ENCODE results near the gene MAP4K4.

The MAP4K4 gene

DNA sequence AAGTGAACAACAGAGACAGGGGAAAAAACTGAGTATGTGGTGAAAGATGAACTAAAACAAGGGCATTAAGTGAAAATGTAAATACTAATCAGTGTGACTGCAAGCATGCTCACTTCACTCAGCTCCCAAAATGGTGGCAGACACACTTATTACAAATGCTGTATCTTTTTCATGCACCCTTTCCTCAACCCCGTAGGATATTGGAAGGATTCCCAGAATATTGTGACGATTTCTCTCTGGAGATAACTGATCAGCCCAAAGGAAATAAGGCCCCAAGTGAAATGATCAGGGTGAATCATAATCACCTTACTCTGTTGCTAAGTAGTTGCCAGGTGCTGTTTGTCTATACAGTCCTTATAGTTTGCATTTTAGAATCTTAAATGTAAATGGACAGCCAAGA lies 155.3 kb downstream of the MAP4K4 start:
- no peak overlapping the region for H3K27ac Mint-ChIP-seq
- H3K36me3 Mint-ChIP-seq (ENCODE audit: low read depth), result peaks cover 22% of the 10 kb centered on the region
- H3K9me3 Mint-ChIP-seq, result no peaks in the 10 kb centered on the region
- no peaks in the 10 kb centered on the region for H3K27me3 Mint-ChIP-seq (ENCODE audit: low read depth)
- no peak overlapping the region for H3K4me3 Mint-ChIP-seq
- H3K4me1 Mint-ChIP-seq (ENCODE audit: low read depth), result peaks cover 10% of the 10 kb centered on the region

DNA sequence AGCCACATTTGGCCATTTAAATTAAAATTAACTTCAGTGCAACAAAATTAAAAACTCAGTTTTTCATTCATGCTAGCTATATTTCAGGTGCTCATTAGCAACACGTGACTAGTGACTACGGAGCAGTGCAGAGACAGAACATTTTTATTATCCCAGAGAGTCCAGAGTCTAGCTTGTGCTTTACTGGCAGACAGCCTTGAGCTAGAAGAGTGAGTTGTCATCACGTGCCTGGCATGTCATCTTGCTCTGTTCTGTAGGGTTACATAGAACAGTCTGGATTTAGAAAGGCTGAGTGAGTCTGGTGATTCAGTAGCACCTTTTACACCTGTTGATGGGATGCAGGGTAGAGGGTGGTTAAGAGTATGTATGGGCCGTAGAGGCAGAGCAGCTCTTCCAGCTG lies 157.4 kb downstream of the MAP4K4 start:
- Mint-ChIP-seq H3K4me1 (ENCODE audit: low read depth) (peaks cover 8% of the 10 kb centered on the region), H3K9me3 (no peaks in the 10 kb centered on the region), H3K4me3 (no peak overlapping the region), H3K27ac (no peak overlapping the region), H3K36me3 (ENCODE audit: low read depth) (peaks cover 17% of the 10 kb centered on the region), H3K27me3 (ENCODE audit: low read depth) (no peaks in the 10 kb centered on the region)

DNA sequence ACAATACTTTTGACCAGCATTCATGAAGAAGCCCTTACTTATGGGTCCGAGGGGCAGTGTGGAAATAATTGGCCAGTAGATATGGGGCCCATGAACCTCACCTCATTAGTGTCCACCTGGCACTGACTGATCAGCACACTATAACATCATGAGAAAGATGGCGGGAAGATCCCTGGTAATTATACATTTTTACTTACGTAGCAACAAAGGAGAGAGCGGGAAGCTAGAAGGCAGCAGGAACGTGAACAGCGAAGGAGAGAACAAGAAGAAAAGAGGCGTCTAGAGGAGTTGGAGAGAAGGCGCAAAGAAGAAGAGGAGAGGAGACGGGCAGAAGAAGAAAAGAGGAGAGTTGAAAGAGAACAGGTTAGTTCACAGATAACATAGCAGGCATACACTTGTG lies 158.3 kb downstream of the MAP4K4 start:
- H3K4me3 Mint-ChIP-seq, result no peak overlapping the region

DNA sequence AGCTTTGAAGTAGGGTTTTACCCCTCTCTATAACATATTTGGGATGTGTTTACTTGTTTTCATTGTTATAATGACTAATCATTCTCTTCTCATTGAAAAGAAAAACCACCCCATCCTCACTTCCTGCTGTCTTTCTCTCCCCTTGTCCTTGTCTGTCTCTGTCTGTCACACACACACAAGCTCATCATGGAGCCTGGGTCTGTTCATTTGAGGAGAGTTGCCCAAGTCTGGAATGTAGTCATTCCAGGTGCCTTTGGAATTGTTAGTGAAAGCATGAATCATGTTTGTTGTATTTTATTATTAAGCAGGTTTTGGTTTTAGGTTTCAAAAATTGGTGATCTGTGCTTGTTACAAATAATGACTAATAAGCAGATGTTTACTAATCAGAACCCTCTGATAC lies 160.7 kb downstream of the MAP4K4 start:
- Mint-ChIP-seq H3K27me3 (ENCODE audit: low read depth) (no peaks in the 10 kb centered on the region), H3K4me1 (ENCODE audit: low read depth) (peaks cover 16% of the 10 kb centered on the region), H3K9me3 (no peaks in the 10 kb centered on the region), H3K27ac (no peak overlapping the region), H3K36me3 (ENCODE audit: low read depth) (peaks cover 33% of the 10 kb centered on the region), H3K4me3 (no peak overlapping the region)

More for the DNA sequence above, 158.3 kb downstream of the MAP4K4 start:
- Mint-ChIP-seq H3K36me3 (ENCODE audit: low read depth) (peaks cover 25% of the 10 kb centered on the region), H3K9me3 (no peaks in the 10 kb centered on the region), H3K27me3 (ENCODE audit: low read depth) (no peaks in the 10 kb centered on the region), H3K4me1 (ENCODE audit: low read depth) (peaks cover 11% of the 10 kb centered on the region), H3K27ac (no peak overlapping the region)

DNA sequence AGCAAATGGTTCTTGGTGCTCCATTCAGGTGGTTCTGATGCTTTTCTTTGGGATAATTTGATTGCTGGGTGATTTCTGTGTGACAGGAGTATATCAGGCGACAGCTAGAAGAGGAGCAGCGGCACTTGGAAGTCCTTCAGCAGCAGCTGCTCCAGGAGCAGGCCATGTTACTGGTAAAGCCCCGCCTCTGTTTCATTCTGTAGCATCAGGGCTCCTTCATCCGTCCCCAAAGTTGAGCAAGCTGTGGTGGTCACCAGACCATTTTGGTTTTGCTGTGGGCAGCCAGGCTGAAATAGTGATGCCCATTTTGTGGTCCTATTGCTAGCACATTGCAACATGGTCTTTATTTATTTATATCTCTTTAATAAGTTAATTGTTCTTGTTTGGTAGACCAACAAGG lies 161.4 kb downstream of the MAP4K4 start:
- Mint-ChIP-seq H3K36me3 (ENCODE audit: low read depth) (peaks cover 39% of the 10 kb centered on the region), H3K4me1 (ENCODE audit: low read depth) (peaks cover 16% of the 10 kb centered on the region), H3K4me3 (no peak overlapping the region), H3K27ac (no peak overlapping the region), H3K27me3 (ENCODE audit: low read depth) (no peaks in the 10 kb centered on the region), H3K9me3 (no peaks in the 10 kb centered on the region)

DNA sequence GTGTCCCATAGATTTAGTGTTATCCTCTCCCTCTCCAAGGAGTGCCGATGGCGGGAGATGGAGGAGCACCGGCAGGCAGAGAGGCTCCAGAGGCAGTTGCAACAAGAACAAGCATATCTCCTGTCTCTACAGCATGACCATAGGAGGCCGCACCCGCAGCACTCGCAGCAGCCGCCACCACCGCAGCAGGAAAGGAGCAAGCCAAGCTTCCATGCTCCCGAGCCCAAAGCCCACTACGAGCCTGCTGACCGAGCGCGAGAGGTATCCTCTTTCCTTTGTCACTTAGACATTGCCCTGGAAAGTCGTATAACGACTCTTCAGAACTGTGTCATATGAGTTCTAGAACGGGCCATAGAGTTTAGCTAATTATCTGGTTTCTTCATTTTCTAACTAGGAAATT lies 162.1 kb downstream of the MAP4K4 start:
- no peak overlapping the region for H3K27ac Mint-ChIP-seq
- H3K4me3 Mint-ChIP-seq, result no peak overlapping the region
- peaks cover 36% of the 10 kb centered on the region for H3K36me3 Mint-ChIP-seq (ENCODE audit: low read depth)
- no peaks in the 10 kb centered on the region for H3K9me3 Mint-ChIP-seq
- H3K4me1 Mint-ChIP-seq (ENCODE audit: low read depth), result peaks cover 16% of the 10 kb centered on the region
- H3K27me3 Mint-ChIP-seq (ENCODE audit: low read depth), result no peaks in the 10 kb centered on the region

DNA sequence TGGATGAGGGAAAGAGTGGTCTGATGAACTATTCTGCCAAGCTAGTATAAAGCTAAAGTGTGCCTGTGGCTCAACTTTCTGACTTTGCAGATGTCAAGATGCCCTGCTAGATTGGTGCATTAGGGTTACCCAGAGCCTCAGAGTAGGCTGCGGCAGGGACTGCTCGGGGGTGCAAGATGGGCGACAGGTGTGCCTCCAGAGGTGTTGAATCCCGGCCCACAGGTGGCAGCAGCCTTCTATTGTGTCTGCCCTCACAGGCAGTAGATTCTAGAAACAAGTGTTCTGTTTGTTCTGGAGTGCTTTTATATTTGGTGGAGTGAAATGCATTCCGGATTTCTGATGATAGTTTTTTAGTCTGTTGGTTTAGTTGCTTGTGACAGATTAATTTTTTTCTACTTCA lies 162.7 kb downstream of the MAP4K4 start:
- peaks cover 16% of the 10 kb centered on the region for H3K4me1 Mint-ChIP-seq (ENCODE audit: low read depth)
- H3K9me3 Mint-ChIP-seq, result no peaks in the 10 kb centered on the region
- no peak overlapping the region for H3K27ac Mint-ChIP-seq
- peaks cover 40% of the 10 kb centered on the region for H3K36me3 Mint-ChIP-seq (ENCODE audit: low read depth)
- H3K27me3 Mint-ChIP-seq (ENCODE audit: low read depth), result no peaks in the 10 kb centered on the region
- no peak overlapping the region for H3K4me3 Mint-ChIP-seq

DNA sequence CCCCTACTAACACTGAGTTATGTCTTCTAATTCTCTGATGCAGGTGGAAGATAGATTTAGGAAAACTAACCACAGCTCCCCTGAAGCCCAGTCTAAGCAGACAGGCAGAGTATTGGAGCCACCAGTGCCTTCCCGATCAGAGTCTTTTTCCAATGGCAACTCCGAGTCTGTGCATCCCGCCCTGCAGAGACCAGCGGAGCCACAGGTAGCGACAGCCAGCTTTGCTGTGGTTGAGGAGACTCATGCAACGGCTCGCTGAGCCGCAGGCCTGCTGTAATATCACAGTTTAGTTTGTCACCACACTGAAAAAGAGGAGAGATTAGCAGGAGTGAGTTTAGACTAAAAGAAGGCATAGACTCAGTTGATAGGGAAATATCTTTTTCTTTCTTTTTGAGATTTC lies 163.3 kb downstream of the MAP4K4 start:
- H3K4me1 Mint-ChIP-seq (ENCODE audit: low read depth), result peaks cover 15% of the 10 kb centered on the region
- peaks cover 36% of the 10 kb centered on the region for H3K36me3 Mint-ChIP-seq (ENCODE audit: low read depth)
- H3K9me3 Mint-ChIP-seq, result no peaks in the 10 kb centered on the region
- no peaks in the 10 kb centered on the region for H3K27me3 Mint-ChIP-seq (ENCODE audit: low read depth)
- no peak overlapping the region for H3K27ac Mint-ChIP-seq
- H3K4me3 Mint-ChIP-seq, result no peak overlapping the region

DNA sequence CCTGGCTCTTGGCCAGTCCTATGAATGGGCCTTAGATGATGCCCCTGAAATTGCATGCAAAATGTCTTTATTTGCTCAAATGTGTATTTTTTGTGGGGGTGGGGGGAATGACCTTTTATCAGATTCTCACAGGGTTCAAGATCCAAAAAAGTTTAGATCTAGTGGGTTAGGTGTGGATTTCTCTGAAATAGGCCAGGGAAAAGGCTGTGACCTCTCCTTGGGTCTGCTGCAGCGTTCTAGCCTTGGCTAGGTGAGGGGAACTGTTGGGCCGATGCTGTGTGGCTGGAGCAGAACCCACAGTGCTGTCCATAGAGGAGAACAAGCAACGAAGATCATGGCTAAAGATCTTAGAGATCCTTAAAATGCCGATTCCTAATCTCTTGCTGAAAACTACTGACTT lies 163.9 kb downstream of the MAP4K4 start:
- no peak overlapping the region for H3K4me3 Mint-ChIP-seq

DNA sequence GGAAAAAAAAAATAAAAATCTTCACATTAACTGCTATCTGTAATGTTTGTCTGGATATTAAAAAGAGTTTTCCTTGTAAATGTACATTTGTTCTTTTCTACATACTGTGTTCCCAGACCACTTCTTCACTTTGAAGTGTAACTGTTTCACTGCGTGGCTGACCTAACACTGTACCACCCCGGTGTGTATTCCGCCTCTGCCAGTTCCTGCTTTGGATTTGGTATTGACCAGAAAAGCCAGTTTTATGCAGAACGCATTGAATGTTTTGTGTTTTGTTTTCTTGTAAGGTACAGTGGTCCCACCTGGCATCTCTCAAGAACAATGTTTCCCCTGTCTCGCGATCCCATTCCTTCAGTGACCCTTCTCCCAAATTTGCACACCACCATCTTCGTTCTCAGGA lies 166.0 kb downstream of the MAP4K4 start:
- H3K4me3 Mint-ChIP-seq, result no peak overlapping the region
- no peak overlapping the region for H3K27ac Mint-ChIP-seq

More for the DNA sequence above, 163.9 kb downstream of the MAP4K4 start:
- Mint-ChIP-seq H3K9me3 (no peaks in the 10 kb centered on the region), H3K27me3 (ENCODE audit: low read depth) (no peaks in the 10 kb centered on the region), H3K36me3 (ENCODE audit: low read depth) (peaks cover 37% of the 10 kb centered on the region), H3K27ac (no peak overlapping the region), H3K4me1 (ENCODE audit: low read depth) (peaks cover 13% of the 10 kb centered on the region)

DNA sequence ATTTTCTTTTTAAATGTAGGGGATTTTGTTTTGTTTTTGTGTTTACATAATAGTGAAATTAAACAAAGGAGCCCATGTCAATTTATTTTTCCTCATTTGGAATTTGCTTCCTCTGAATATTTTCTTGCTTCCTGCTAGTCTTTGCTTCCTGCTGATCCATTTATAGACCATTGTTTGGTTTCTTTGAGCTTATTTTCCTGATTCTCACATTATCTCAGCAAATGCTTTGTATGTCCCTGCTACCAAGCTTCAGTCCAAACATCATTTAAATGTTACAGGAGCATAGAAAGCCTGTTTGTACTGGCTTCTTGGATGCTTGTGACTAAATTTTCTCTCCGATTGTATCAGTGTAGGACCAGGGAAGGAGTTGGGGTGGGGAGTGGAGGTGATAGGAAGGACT lies 166.9 kb downstream of the MAP4K4 start:
- no peaks in the 10 kb centered on the region for H3K9me3 Mint-ChIP-seq
- peaks cover 55% of the 10 kb centered on the region for H3K36me3 Mint-ChIP-seq (ENCODE audit: low read depth)
- peaks cover 8% of the 10 kb centered on the region for H3K4me1 Mint-ChIP-seq (ENCODE audit: low read depth)
- no peaks in the 10 kb centered on the region for H3K27me3 Mint-ChIP-seq (ENCODE audit: low read depth)
- no peak overlapping the region for H3K27ac Mint-ChIP-seq
- H3K4me3 Mint-ChIP-seq, result no peak overlapping the region

More for the DNA sequence above, 166.0 kb downstream of the MAP4K4 start:
- Mint-ChIP-seq H3K9me3 (no peaks in the 10 kb centered on the region), H3K27me3 (ENCODE audit: low read depth) (no peaks in the 10 kb centered on the region), H3K4me1 (ENCODE audit: low read depth) (peaks cover 8% of the 10 kb centered on the region), H3K36me3 (ENCODE audit: low read depth) (peaks cover 53% of the 10 kb centered on the region)

DNA sequence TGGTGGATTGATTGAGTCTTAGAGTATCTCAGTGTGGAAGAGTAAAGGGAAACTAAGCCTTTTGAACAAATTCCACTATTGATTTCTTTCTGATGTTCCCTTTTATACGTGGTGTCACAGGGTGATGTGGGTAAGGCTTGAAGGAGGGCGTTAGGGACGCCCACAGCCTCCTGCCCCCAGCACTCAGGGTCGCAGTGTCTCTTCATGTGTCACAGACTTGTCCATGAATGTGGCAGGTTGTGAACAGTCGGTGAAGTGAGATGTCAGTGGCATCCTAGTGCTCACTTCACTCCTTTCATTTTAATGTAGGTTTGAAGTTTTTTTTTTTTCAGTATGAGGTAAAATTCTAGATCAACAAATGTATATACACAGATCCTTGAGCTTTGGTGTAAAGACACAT lies 171.0 kb downstream of the MAP4K4 start:
- no peaks in the 10 kb centered on the region for H3K9me3 Mint-ChIP-seq
- peaks cover 4% of the 10 kb centered on the region for H3K4me1 Mint-ChIP-seq (ENCODE audit: low read depth)
- no peak overlapping the region for H3K4me3 Mint-ChIP-seq
- no peak overlapping the region for H3K27ac Mint-ChIP-seq
- peaks cover 59% of the 10 kb centered on the region for H3K36me3 Mint-ChIP-seq (ENCODE audit: low read depth)
- no peaks in the 10 kb centered on the region for H3K27me3 Mint-ChIP-seq (ENCODE audit: low read depth)

DNA sequence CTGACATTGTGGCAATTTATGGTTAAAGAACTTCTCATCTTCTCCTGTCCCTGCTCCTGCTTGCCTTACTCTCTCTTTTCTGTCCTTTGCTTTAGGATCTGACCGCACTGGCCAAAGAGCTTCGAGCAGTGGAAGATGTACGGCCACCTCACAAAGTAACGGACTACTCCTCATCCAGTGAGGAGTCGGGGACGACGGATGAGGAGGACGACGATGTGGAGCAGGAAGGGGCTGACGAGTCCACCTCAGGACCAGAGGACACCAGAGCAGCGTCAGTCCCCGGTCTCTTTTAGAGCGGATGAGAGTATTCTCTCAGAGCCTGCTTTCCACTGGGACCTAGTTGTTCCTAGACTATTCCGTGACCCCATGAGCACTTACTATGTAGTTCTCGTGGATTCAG lies 172.0 kb downstream of the MAP4K4 start:
- Mint-ChIP-seq H3K4me1 (ENCODE audit: low read depth) (peaks cover 10% of the 10 kb centered on the region), H3K27me3 (ENCODE audit: low read depth) (no peaks in the 10 kb centered on the region), H3K4me3 (no peak overlapping the region), H3K9me3 (no peaks in the 10 kb centered on the region), H3K36me3 (ENCODE audit: low read depth) (peaks cover 60% of the 10 kb centered on the region), H3K27ac (no peak overlapping the region)

DNA sequence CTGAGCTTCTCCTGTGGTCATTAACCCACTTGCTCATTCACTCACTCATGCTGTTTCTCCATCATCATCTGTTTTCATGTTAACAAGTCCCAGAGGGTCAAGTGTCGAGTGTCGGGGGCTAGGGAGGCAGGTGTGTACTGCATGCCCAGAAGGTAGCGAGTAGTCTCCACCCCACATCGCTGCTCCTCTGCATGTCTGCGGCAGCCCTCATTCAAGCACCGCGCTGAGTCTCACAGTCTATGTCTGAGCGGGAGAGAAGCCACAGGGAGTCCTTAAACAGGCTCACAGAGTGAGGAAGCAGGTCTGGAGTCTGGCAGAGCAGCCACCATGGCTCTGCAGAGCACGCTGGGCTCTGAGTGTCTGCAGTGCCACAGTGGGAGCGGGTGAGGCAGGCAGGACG lies 172.9 kb downstream of the MAP4K4 start:
- Mint-ChIP-seq H3K4me1 (ENCODE audit: low read depth) (peaks cover 10% of the 10 kb centered on the region), H3K9me3 (no peaks in the 10 kb centered on the region), H3K4me3 (no peak overlapping the region), H3K27me3 (ENCODE audit: low read depth) (no peaks in the 10 kb centered on the region), H3K36me3 (ENCODE audit: low read depth) (peaks cover 57% of the 10 kb centered on the region), H3K27ac (no peak overlapping the region)

DNA sequence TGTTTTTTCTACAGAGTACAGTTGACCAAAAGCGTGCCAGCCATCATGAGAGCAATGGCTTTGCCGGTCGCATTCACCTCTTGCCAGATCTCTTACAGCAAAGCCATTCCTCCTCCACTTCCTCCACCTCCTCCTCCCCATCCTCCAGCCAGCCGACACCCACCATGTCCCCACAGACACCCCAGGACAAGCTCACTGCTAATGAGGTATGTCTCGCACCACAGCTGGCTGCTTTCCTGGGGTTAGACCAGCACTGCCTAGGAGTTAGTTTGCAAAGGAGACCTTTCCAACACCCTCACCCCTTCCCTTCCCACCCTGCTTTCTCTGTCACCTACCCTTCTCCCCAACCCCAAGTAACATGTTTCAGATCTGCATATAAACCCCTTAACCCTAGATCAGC lies 174.0 kb downstream of the MAP4K4 start:
- peaks cover 62% of the 10 kb centered on the region for H3K36me3 Mint-ChIP-seq (ENCODE audit: low read depth)

DNA sequence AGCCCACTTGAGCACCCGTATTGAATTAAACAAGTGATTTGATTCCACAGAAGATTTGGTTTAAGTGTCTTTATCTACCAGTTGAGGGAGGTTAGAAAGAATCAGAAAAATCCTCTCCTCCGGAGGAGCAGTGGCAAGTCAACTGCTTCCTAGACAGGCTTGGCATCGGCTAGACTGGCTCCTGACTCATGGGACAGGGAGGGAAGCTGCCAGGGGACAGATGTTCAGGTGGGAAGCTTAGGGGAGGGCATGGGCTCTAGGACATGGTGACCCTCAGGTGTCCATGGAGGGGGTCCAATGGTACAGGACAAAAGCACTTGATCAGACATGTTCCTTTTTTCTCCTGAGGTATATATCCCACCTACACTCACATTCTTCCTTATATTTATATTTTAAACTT lies 175.0 kb downstream of the MAP4K4 start:
- Mint-ChIP-seq H3K9me3 (no peaks in the 10 kb centered on the region), H3K4me1 (ENCODE audit: low read depth) (peaks cover 11% of the 10 kb centered on the region), H3K27ac (no peak overlapping the region), H3K4me3 (no peak overlapping the region), H3K36me3 (ENCODE audit: low read depth) (peaks cover 62% of the 10 kb centered on the region), H3K27me3 (ENCODE audit: low read depth) (no peaks in the 10 kb centered on the region)

More for the DNA sequence above, 174.0 kb downstream of the MAP4K4 start:
- H3K4me1 Mint-ChIP-seq (ENCODE audit: low read depth), result peaks cover 11% of the 10 kb centered on the region
- H3K27me3 Mint-ChIP-seq (ENCODE audit: low read depth), result no peaks in the 10 kb centered on the region
- H3K27ac Mint-ChIP-seq, result peak overlapping the region; percentile 8
- no peaks in the 10 kb centered on the region for H3K9me3 Mint-ChIP-seq
- H3K4me3 Mint-ChIP-seq, result no peak overlapping the region

All from T-helper 1 cell treated with Interleukin-12 subunit alpha and Interleukin-12 subunit beta and Interleukin-4 antibody, amounts not matched to agents 30 μg/mL and 1 μg/mL, for 36 hours (primary cell).